ENCODE results near the gene SMARCD3. TPM values are rescaled to one million over a fixed set of nuclear protein-coding genes. Genes with fewer than 3 reads are reported as not detected.
A peak's percentile ranks its signal among the peaks of the same experiment; 100 is the strongest.

The SMARCD3 gene
- polyA plus RNA-seq, 3 donors, result 104 to 183 (median 112) TPM

DNA sequence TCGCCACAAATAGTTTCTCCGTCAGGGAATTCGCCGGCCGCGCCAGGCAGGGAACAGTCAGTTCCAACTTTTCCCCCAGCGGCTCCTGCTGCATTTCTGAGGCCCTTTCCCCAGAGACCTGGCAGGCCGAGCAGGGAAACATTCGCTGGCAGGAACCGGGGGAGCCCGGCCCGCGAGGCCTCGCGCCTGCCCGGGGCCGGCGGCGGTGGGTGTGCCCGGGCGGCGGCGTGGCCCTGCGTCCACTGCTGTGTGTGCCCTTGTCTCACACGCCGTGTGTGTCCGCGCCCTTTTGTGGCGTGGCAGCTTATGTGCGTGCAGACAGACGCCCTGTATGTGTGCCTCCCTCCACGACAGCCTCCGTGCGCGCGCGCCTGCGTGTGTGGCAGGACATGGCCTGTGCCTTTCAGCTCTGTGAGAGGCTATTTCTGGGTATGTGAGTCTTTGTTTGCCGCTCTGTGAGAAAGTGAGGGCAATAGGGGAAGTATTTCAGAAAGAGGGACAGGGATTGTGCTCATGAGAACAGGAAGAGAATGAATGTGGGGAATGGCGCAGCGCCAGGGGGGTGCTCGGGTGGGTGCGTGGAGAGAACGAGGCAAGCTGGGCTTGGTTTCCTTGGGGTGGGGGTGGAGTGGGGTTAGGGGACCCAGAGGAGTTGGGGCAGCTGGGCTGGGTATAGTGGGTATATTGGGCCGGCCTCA is 689 bp upstream of the SMARCD3 start:
- peak overlapping the region; percentile 15 for H2AFZ ChIP-seq (ENCODE audit: insufficient read depth, low read depth, low read length, poor library complexity, severe bottlenecking)

GRCh38 chr7:151247611-151248345 is 716 bp downstream of the SMARCD3 start:
- H3K4me3 Mint-ChIP-seq, result peak overlapping the region; percentile 82 to 96
- Histone ChIP-seq H3K4me2 (replicated peaks; ENCODE audit: extremely low read depth, low read length, poor library complexity, severe bottlenecking) (peak overlapping the region; percentile 80), H3K27ac (ENCODE audit: low read depth in 1 of 2, low read length in 2 of 2) (no peak overlapping the region), H2AFZ (ENCODE audit: insufficient read depth, low read depth, low read length, poor library complexity, severe bottlenecking) (no peak overlapping the region), H4K20me1 (ENCODE audit: insufficient read depth, low read length) (peaks cover 94% of the 10 kb centered on the region), H3K9ac (ENCODE audit: insufficient read depth, low read length, poor library complexity, severe bottlenecking) (peak overlapping the region; percentile 55), H3K4me1 (ENCODE audit: control insufficient read depth in 1 of 2, insufficient read depth in 2 of 2, low read length in 2 of 2) (peaks cover 57 to 71% of the 10 kb centered on the region in 2 donors), H3K79me2 (ENCODE audit: insufficient read depth, low read length) (no peaks in the 10 kb centered on the region), H3K36me3 (replicated peaks in 1 of 2; ENCODE audit: control insufficient read depth in 1 of 2, insufficient read depth in 2 of 2, low read length in 2 of 2) (no peaks in the 10 kb centered on the region), H3K27me3 (ENCODE audit: control insufficient read depth in 2 of 2, insufficient read depth in 2 of 2, low read length in 2 of 2) (peaks cover 56 to 74% of the 10 kb centered on the region in 2 donors), H3K9me3 (replicated peaks in 1 of 2; ENCODE audit: control insufficient read depth in 1 of 2, insufficient read depth in 1 of 2, low read length in 2 of 2) (peaks cover 0 to 14% of the 10 kb centered on the region in 2 donors), H3K4me3 (replicated peaks in 1 of 3; ENCODE audit: low read depth in 2 of 3, low read length in 3 of 3) (peak overlapping the region in 2 of 3 experiments; percentile 11 to 63)
- peaks cover 70 to 92% (median 78%) of the 10 kb centered on the region in 3 donors for H3K27me3 Mint-ChIP-seq (ENCODE audit: low read depth in 3 of 3)
- 8% methylated on average over 21 of the region's 29 CpGs for WGBS (ENCODE audit: insufficient coverage)
- TF ChIP-seq, protein P1, sequence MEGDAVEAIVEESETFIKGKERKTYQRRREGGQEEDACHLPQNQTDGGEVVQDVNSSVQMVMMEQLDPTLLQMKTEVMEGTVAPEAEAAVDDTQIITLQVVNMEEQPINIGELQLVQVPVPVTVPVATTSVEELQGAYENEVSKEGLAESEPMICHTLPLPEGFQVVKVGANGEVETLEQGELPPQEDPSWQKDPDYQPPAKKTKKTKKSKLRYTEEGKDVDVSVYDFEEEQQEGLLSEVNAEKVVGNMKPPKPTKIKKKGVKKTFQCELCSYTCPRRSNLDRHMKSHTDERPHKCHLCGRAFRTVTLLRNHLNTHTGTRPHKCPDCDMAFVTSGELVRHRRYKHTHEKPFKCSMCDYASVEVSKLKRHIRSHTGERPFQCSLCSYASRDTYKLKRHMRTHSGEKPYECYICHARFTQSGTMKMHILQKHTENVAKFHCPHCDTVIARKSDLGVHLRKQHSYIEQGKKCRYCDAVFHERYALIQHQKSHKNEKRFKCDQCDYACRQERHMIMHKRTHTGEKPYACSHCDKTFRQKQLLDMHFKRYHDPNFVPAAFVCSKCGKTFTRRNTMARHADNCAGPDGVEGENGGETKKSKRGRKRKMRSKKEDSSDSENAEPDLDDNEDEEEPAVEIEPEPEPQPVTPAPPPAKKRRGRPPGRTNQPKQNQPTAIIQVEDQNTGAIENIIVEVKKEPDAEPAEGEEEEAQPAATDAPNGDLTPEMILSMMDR (IDR thresholded peaks at IDR 0.05), result no peak
- no peak for DNase-seq
- H3K9me3 Mint-ChIP-seq, result peaks cover 0 to 26% (median 11%) of the 10 kb centered on the region in 7 donors
- H3K27ac Mint-ChIP-seq, result no peak overlapping the region
- peaks cover 28 to 30% of the 10 kb centered on the region in 2 donors for H3K36me3 Mint-ChIP-seq
- intact Hi-C loops (cut with micrococcal nuclease), result loop anchor here in 1 of 2 donors (2.0 kb wide), 1 partner anchor 25 kb away; no protein-coding TSS in a partner anchor
- peaks cover 79% of the 10 kb centered on the region for H3K4me1 Mint-ChIP-seq

More for the DNA sequence above, 689 bp upstream of the SMARCD3 start:
- Histone ChIP-seq H3K4me2 (replicated peaks; ENCODE audit: extremely low read depth, low read length, poor library complexity, severe bottlenecking) (peak overlapping the region; percentile 80), H3K9me3 (replicated peaks in 1 of 2; ENCODE audit: control insufficient read depth in 1 of 2, insufficient read depth in 1 of 2, low read length in 2 of 2) (peaks cover 0 to 14% of the 10 kb centered on the region in 2 donors), H3K4me3 (replicated peaks in 1 of 3; ENCODE audit: low read depth in 2 of 3, low read length in 3 of 3) (peak overlapping the region in 2 of 3 experiments; percentile 27 to 62), H3K27me3 (ENCODE audit: control insufficient read depth in 2 of 2, insufficient read depth in 2 of 2, low read length in 2 of 2) (peaks cover 61 to 83% of the 10 kb centered on the region in 2 donors), H3K4me1 (ENCODE audit: control insufficient read depth in 1 of 2, insufficient read depth in 2 of 2, low read length in 2 of 2) (peaks cover 44 to 57% of the 10 kb centered on the region in 2 donors), H3K9ac (ENCODE audit: insufficient read depth, low read length, poor library complexity, severe bottlenecking) (peak overlapping the region; percentile 55), H3K27ac (ENCODE audit: low read depth in 1 of 2, low read length in 2 of 2) (no peak overlapping the region), H3K79me2 (ENCODE audit: insufficient read depth, low read length) (no peaks in the 10 kb centered on the region), H3K36me3 (replicated peaks in 1 of 2; ENCODE audit: control insufficient read depth in 1 of 2, insufficient read depth in 2 of 2, low read length in 2 of 2) (no peaks in the 10 kb centered on the region), H4K20me1 (ENCODE audit: insufficient read depth, low read length) (peaks cover 95% of the 10 kb centered on the region)
- Mint-ChIP-seq H3K27me3 (ENCODE audit: low read depth in 3 of 3) (peaks cover 79 to 95% (median 82%) of the 10 kb centered on the region in 3 donors), H3K27ac (peak overlapping the region in 2 of 7 donors; percentile 46 to 60), H3K9me3 (peaks cover 0 to 26% (median 11%) of the 10 kb centered on the region in 7 donors), H3K36me3 (peaks cover 30 to 38% of the 10 kb centered on the region in 2 donors), H3K4me1 (peaks cover 66% of the 10 kb centered on the region), H3K4me3 (peak overlapping the region; percentile 81 to 91)
- 2% methylated on average over 45 of the region's 45 CpGs for WGBS (ENCODE audit: insufficient coverage)
- peak; percentile 73 to 80 (median 75) for DNase-seq
- intact Hi-C loops (cut with micrococcal nuclease), result loop anchor here in 1 of 2 donors (2.0 kb wide), 1 partner anchor 24 kb away; no protein-coding TSS in a partner anchor
- TF ChIP-seq, protein P1 (IDR thresholded peaks at IDR 0.05), result no peak

Measured in CD14-positive monocyte (primary cell).